HepG2 (cell line): ENCODE data around the gene DPP6. TPM values are rescaled to one million over a fixed set of nuclear protein-coding genes. Genes with fewer than 3 reads are reported as not detected.

Experiments used
- CBX1 ChIP-seq: IDR thresholded peaks from one replicate; pipeline ENCODE4 v1.6.1; 2016; ENCODE audit warnings: antibody characterized with exemption, low read depth
- CSRNP1 ChIP-seq: sonication (generic); formaldehyde crosslinking; IDR thresholded peaks from 2 replicates; pipeline ENCODE4 v1.8.1; 2023; ENCODE audit warnings: mild to moderate bottlenecking, missing genetic modification reagents
- FOXK2 ChIP-seq: fragments of 450-650 bp; IDR thresholded peaks from 2 replicates; pipeline ENCODE4 v1.6.1; 2016
- GLI4 ChIP-seq: sonication (generic); formaldehyde crosslinking; IDR thresholded peaks from 2 replicates; pipeline ENCODE4 v1.5.1; 2020; ENCODE audit warnings: missing genetic modification reagents, mild to moderate bottlenecking, moderate library complexity, borderline replicate concordance
- GPBP1L1 ChIP-seq: sonication (generic); formaldehyde crosslinking; IDR thresholded peaks from 2 replicates; pipeline ENCODE4 v1.5.0; 2020; ENCODE audit warnings: mild to moderate bottlenecking, missing genetic modification reagents
- JUND ChIP-seq: sonication (generic); formaldehyde crosslinking; IDR thresholded peaks from 2 replicates; pipeline ENCODE4 v1.8.0; 2022; ENCODE audit warnings: mild to moderate bottlenecking, missing genetic modification reagents
- NR1H2 ChIP-seq: sonication (generic); formaldehyde crosslinking; IDR thresholded peaks from 2 replicates; pipeline ENCODE4 v1.8.1; 2022; ENCODE audit warnings: low read depth, missing genetic modification reagents, borderline replicate concordance
- POLR2A ChIP-seq, 2 experiments: IDR thresholded peaks; 2 replicates each; pipeline ENCODE4 v1.6.1; 2011; ENCODE audit warnings: low read depth in 2 of 2, low read length in 2 of 2, mild to moderate bottlenecking in 1 of 2, moderate library complexity in 1 of 2; ENCODE audit not compliant: insufficient read depth in 1 of 2
- RARA ChIP-seq: IDR thresholded peaks from 2 replicates; pipeline ENCODE4 v1.6.1; 2016; ENCODE audit warnings: missing genetic modification reagents, missing compliant biosample characterization
- TFAP4 ChIP-seq: sonication (generic); IDR thresholded peaks from 2 replicates; pipeline ENCODE4 v1.6.1; 2016; ENCODE audit warnings: low read depth, borderline replicate concordance
- ZBTB33 ChIP-seq: sonication (generic); formaldehyde crosslinking; IDR thresholded peaks from 2 replicates; pipeline ENCODE4 v1.4.0; 2020; ENCODE audit warnings: missing genetic modification reagents
- ZFP82 ChIP-seq: sonication (generic); formaldehyde crosslinking; IDR thresholded peaks from 2 replicates; pipeline ENCODE4 v1.5.1; 2020; ENCODE audit warnings: mild to moderate bottlenecking, missing genetic modification reagents, borderline replicate concordance
- ZNF570 ChIP-seq: sonication (generic); formaldehyde crosslinking; IDR thresholded peaks from 2 replicates; pipeline ENCODE4 v1.4.0; 2020; ENCODE audit warnings: mild to moderate bottlenecking, missing genetic modification reagents, borderline replicate concordance
- ZNF609 ChIP-seq: sonication (generic); formaldehyde crosslinking; IDR thresholded peaks from 2 replicates; pipeline ENCODE4 v1.4.0; 2020; ENCODE audit warnings: mild to moderate bottlenecking, missing genetic modification reagents, borderline replicate concordance
- ZNF614 ChIP-seq: IDR thresholded peaks from 2 replicates; pipeline ENCODE4 v1.6.1; 2018; ENCODE audit warnings: missing biosample characterization, missing genetic modification reagents, inconsistent platforms, borderline replicate concordance
- ZNF709 ChIP-seq: sonication (generic); formaldehyde crosslinking; IDR thresholded peaks from 2 replicates; pipeline ENCODE4 v1.5.0; 2020; ENCODE audit warnings: mild to moderate bottlenecking, missing genetic modification reagents
- ZNF724P ChIP-seq: sonication (generic); formaldehyde crosslinking; IDR thresholded peaks from 2 replicates; pipeline ENCODE4 v1.8.0; 2022; ENCODE audit warnings: missing genetic modification reagents, borderline replicate concordance
- ZNF781 ChIP-seq: sonication (generic); formaldehyde crosslinking; IDR thresholded peaks from 2 replicates; pipeline ENCODE4 v1.5.1; 2020; ENCODE audit warnings: borderline replicate concordance, mild to moderate bottlenecking, missing genetic modification reagents; ENCODE audit errors: not compliant biosample characterization
- polyA plus RNA-seq, 8 experiments: library from polyadenylated mRNA; depleted of rRNA in 3 of 8; stranded (reverse) in 7 of 8; unstranded in 1 of 8; fragments of >200 nt; fragmentation: Illumina TruSeq in 4 of 8; extraction: Trizol in 4 of 8; gene quantifications; 2 replicates each; pipeline versions ENCODE4 v1.2.1 to v1.2.3, GENCODE V29; 2011 to 2016; ENCODE audit warnings: low read depth in 4 of 8, missing spikeins in 1 of 8, mixed read lengths in 1 of 8; ENCODE audit not compliant: insufficient read depth in 1 of 8
- total RNA-seq, 5 experiments: library from RNA; depleted of rRNA; stranded (reverse); fragments of >200 nt; fragmentation: Illumina TruSeq; extraction: Trizol; gene quantifications; 2 replicates each; pipeline ENCODE4 v1.2.3, GENCODE V29; 2016; ENCODE audit warnings: low read depth in 1 of 5
- TF ChIP-seq, protein P1 (sequence below): sonication (generic); formaldehyde crosslinking; IDR thresholded peaks from 2 replicates; pipeline ENCODE4 v1.4.0; 2020; ENCODE audit warnings: missing genetic modification reagents; ENCODE audit errors: not compliant biosample characterization

The DPP6 gene
- total and polyA plus RNA-seq, 2 of the 13 experiments (the other 11 are each of a cell fraction or from before 2014, with no cell fraction given): not detected

- TF ChIP-seq, protein P1, sequence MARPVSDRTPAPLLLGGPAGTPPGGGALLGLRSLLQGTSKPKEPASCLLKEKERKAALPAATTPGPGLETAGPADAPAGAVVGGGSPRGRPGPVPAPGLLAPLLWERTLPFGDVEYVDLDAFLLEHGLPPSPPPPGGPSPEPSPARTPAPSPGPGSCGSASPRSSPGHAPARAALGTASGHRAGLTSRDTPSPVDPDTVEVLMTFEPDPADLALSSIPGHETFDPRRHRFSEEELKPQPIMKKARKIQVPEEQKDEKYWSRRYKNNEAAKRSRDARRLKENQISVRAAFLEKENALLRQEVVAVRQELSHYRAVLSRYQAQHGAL (CRISPR knock-in tag): no peak
- TF ChIP-seq NR1H2 (CRISPR knock-in tag): no peak
- TF ChIP-seq ZNF781 (CRISPR knock-in tag): no peak
- no peak for TF ChIP-seq ZNF609 (CRISPR knock-in tag)
- no peak for TF ChIP-seq FOXK2
- TF ChIP-seq ZFP82: no peak
- no peak for TF ChIP-seq CSRNP1 (CRISPR knock-in tag)
- TF ChIP-seq GLI4 (CRISPR knock-in tag): no peak
- no peak for TF ChIP-seq ZNF614 (CRISPR knock-in tag)
- no peak for TF ChIP-seq GPBP1L1
- TF ChIP-seq ZNF724P (CRISPR knock-in tag): no peak
- TF ChIP-seq ZNF570 (CRISPR knock-in tag): no peak
- TF ChIP-seq ZNF709 (CRISPR knock-in tag): no peak
- no peak for TF ChIP-seq ZBTB33 (CRISPR knock-in tag)
- no peak for TF ChIP-seq POLR2A (IDR thresholded peaks at IDR 0.05; ENCODE audit: insufficient read depth in 1 of 2, low read depth in 2 of 2, low read length in 2 of 2)
- TF ChIP-seq TFAP4: peak; percentile 31; the same call in 1 of the 2 replicates
- peak; percentile 59; the same call in 1 of the 2 replicates for TF ChIP-seq RARA (CRISPR knock-in tag)
- TF ChIP-seq JUND: no peak
- no peak for TF ChIP-seq CBX1
Measured at GRCh38 chr7:154383045-154383444, 330.8 kb downstream of the DPP6 start (continued).
